HPDE6-E6E7 (cell line): ENCODE results near the gene SLC22A23.

Source experiments
- DNase-seq: peaks from one replicate; pipeline ENCODE4 v3.0.0; 2011; ENCODE audit warnings: missing footprints; ENCODE audit errors: extremely low spot score

The SLC22A23 gene

DNA sequence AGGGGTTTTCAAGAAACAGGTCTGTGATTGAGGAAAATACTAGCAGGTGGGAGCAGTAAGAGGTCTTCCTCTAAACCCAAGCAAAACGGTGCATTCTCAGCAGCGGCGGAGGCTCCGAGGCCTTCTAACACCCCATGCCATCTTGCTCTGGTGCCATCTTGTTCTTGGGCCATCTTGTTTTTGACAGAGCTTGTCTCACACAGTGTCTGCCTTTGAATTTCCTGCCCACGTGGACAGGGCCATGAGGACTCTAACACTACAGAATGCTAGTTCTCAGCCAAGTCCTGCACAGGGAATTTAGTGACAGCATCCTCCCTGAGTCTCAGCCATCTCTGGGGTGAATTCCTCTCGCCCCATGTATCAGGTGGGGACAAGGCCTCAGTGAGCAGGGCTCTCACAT is 121.7 kb downstream of the SLC22A23 start:
- no peak for DNase-seq

DNA sequence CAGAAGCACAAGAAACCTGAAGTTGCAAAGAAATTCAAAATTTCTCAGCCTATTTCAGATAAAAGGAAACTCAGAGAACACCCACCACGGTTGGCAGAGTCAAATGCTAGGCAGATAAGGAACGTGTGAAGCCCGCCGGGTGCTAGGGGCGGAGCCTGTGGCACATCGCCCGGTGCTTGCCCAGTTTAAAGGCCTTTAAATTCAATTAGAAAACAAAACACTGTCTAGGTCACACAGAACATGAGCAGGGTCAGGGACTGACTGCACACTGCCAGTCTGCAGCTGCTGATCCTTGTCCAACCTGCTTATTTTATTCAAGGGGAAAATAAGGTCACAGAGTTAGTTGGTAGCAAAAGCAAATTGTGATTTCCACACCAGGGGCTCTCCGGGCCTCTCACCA is 122.3 kb downstream of the SLC22A23 start:
- no peak for DNase-seq

DNA sequence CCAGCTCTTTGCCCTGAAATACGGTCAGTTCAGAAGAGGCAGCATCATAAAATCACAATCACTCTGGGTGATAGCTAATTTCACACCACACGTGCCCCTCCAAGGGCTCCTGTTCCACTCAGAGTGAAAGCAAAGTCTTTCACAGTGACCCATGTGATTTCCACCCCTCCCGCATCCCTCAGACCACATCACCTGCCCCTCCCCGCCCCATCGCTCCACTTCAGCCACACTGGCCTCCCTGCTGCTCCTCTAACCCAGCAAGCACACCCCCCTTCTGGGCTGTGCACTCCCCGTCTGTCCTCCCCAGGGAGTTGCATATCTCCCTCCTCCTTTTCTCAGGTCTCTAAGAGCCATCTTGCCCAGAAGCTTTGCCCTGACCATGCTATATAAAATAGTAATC is 123.6 kb downstream of the SLC22A23 start:
- no peak for DNase-seq

DNA sequence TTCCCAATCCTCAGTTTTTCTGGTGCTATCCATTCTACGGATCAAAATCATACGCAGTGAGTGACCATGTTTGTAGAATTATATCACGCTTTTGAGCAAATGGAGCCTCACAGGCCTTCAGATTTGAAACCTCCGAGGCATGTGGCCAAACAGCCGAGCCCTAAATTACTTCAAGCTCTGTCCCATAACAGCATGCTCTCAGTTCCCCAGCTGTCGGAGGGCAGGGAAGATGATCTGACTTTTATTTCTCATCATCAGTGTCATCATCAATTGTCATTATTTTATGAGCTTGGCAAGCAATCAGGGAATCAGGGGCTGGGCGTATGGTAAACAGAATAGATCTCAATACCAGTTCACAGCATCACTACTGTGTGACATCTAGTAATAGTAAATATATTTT is 124.9 kb downstream of the SLC22A23 start:
- DNase-seq: no peak

DNA sequence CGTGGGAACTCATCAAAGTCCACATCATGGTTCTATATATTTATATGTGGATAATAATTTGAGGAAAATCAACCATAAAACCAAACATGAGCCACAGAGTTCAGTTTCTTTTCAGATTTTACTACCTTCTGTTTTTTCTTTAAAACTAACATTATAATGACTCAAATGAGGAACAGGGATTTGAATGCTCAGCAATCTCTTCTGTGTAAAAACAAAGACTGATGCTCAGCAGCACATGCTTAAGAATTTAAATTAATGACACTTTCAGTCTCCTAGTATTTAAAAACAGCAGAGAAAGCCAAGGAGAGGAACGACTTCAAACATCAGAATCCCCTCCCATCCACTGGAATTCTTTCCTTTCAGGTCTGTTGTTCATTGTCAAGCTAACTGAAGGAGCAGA is 125.4 kb downstream of the SLC22A23 start:
- DNase-seq: no peak

DNA sequence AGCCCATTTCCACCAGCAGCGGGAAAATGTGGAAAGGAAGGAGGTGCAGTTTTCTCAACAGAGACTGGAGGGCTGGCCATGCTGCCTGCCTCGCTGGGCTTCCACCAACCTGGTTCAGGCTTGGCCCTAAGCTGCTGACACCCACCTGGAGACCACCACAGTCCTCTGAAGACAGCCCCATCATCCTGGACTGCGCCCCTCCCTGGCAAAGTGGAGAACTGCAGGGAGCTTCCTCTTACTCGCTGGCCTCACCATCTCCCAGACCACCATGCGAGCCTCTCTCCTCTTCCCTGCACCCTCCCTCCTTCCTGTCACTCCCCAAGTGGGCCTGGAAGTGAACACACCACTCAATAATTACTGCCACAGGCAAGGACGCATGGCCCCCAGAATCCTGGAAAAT is 126.7 kb downstream of the SLC22A23 start:
- no peak for DNase-seq

DNA sequence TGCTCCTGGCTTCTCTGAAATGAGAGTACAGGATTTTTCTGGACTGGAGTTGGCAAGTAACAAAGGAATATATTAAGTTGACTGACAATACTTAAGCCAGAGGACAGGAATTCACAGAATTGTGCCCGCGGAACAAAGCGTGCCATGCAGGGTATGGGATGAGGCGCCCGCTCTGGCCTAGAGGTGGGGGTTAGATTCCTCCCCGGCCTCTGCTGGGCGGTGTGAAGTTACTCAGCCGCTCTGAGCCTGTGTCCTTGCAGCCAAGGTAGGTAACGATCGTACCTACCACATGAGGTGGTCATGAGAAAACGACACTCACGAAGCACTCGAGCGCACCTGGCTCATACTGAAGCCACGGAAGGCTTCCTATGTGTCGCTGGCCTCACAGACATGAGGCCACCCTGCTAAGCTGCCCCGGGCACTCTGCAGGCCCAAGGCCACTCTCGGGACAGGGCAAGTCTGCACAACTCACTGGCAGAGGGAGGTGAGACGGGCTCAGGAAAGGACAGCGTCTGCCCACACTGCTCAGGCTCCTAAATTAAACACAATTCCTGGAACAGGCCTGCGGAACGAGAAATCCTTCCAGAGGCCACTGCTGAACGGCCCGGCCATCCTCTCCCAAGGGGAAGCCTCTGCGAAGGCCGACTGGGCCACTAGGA is 127.3 kb downstream of the SLC22A23 start:
- DNase-seq: no peak

DNA sequence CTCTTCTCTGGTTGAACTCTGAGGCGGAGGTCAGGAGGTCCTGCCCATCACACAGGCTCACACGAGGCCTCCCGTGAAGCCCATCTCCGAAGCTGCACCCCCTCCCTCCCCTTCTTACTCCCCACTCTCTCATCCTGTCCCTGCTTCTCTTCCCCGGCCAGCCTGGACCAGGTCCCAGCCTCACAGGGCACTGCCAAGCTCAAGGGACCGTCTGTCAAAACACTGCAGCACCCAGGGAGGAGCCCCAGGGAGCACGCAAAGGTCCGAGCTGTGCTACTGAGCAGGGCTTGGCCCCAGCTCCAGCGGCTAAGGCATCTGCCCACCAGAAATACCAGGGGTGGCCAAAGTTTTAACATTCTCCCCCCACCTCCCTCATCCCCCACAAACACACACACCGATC is 128.1 kb downstream of the SLC22A23 start:
- DNase-seq: no peak

DNA sequence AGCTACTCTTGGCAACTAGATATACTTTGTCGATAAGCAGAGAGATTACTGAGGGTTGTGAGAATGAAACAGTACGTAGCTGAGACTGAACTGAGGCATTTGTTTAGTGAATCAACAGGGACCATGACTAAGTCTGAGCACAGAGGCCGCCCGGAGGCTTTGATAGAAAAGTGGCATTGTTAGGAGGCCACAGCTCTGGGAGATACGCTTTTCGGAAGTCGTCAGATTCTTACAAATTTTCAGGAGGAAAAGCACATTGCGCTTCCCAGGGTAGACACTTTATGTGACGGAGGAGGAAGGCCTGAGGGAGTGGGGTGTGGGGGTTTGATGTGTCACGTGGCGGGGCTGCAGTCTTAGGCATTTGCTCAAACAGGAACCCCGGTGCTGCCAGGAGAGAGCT is 128.7 kb downstream of the SLC22A23 start:
- no peak for DNase-seq

DNA sequence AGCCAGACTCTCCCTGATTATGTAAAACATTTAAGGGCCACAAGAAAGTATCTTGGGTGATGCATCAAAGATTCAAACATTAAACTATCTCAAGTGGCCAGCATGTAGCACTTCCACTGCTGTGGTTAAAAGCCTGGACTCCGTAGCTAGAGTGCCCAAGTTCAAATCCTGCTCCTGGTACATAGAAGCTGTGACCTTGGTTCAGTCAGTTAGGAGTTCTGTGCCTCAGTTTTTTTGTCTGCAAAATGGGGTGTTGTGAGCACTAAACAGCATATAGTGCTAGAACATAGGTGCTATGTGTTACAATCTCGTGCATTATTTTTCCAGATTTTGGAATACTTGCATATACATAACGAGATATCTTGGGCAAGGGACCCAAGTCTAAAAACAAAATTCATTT is 129.4 kb downstream of the SLC22A23 start:
- no peak for DNase-seq

DNA sequence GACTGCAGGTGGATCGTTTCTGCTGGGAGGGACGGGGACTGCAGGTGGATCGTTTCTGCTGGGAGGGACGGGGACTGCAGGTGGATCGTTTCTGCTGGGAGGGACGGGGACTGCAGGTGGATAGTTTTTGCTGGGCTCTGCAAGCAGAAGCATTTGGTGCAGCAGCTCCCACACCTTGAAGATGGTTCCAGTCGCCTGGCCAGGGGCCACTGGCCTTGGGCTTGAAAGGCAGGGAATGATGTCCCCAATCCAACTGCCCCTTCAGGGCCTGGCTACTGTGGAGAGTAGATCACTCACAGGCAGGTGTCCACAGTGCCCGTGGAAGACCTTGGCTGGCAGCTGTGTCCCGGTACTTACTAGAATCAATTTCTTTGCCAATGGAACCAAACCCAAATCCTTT is 129.9 kb downstream of the SLC22A23 start:
- no peak for DNase-seq

DNA sequence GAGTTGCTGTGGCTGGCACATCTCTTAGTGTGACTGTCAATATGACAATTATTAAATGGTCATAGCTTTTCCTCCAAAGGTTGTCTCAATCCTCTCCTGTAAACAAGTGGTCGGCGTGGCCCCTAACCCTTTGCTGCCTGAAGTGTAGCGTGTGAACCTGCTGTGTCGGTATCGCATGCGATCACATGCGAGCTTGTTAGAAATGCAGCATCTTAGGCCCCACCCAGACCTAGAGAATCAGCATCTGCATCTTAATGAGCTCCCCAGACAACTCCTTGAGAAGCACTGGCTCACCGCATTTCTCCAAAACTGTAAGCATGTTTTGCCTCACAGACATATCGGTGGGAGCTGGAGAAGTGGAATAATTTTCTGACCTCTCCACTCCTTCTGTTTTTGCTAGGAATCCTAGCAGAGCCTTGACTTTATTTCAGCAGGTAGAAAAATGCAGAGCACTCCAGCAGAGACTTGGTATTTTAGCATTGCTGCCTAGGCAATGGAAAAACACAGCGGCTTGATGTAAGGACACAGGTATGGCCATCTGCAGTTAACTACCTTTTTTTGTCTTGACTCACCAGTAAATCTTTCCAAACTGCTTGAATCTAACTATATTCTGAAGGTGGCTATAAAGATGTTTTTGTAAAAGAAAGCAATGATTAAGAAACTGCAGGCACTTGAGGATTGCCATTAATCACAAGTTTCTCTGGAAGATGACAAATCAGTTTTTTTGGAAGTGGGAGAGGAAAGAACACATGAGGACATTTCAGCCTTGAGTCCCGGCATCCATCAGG is 130.5 kb downstream of the SLC22A23 start:
- no peak for DNase-seq

DNA sequence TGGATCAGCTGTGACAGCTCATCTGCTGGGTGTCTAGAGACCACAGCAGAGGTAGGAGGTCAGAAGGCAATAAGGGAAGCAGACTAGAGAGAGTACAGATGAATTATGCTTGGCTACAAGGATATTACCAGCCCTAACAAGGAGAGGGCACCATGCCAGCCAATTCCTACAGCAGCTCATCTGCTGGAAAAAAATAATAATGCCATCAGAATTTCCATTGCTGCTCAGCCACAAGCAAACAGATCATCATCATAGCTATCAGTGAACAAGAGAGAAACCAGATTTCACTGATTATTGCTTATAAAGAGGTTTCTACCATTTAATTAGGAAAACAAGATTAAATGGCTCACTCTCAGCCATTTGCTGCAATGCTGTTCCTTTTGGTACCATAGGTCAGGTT is 131.6 kb downstream of the SLC22A23 start:
- no peak for DNase-seq

DNA sequence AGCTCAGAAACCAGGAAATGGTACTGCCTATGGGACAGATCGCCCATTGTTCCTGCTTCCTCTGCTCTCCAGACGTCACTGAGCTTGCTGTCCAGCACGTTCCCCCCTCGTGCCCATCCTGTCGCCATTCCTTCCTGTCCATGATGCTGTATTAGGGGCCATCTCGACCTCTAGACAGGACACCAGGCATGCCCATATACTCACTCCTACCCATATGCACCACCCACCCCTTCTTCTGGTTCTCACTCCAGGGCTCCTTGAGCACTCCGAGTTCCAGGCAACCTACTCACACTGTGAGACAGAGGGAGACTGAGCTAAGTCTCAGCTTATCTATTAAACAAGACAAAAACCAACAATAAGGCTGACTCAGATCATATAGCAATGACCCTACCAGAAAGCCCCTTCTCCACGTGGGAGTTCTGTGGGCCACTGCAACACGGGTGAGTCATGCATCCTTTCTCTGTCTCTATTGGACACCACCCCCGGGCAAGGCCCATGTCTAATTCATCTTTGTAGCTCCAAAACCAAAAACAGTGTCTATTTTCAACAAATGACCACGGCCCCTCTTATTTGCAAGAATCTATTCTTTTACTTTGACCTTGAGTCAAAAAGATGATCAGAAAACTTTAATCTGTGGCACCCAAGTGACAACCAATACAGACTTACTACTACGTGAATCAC is 132.4 kb downstream of the SLC22A23 start:
- peak; percentile 55 for DNase-seq

DNA sequence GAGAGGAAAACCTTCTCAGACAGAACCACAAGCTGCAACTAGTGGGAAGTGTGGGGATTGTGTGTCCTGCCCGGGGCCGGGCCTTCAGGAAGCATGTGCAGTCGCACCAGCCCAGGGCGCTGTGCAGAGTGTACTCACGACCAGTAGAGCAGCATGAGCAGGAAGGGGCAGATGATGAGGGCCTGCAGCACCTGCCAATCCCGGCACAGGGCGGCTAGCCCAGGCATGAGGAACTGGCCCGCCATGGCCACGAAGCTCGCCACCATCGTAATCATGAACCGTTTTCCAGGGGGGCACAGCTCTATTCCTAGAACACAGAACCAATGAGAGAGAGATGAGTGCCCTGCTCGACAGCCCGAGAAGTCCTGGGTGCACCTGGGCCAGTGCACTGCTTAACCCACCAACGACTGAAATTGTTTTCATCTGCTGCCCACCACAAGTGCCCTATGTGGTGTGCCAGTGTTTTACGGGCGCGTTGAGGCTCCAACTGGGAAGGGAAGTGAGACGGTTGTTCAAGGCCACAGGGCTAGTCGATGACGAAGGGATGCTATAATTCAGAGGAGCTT is 133.1 kb downstream of the SLC22A23 start:
- DNase-seq: no peak

DNA sequence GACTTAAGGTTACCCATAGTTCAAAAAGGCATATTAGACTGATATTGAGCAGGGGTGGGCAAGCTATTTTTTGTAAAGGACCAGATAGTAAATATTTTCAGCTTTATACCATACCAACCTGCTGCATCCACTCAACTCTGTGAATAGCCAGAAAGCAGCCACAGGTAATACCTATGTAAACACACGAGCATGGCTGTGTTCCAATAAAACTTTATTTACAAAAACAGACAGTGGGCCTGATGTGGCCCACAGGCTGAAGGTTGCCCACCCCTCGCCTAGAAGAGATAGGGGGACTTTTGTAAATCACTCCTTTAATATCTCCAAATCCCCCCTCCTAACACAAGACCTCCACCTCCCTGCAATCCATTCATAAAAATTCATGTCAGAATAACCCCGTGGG is 133.7 kb downstream of the SLC22A23 start:
- DNase-seq: no peak

DNA sequence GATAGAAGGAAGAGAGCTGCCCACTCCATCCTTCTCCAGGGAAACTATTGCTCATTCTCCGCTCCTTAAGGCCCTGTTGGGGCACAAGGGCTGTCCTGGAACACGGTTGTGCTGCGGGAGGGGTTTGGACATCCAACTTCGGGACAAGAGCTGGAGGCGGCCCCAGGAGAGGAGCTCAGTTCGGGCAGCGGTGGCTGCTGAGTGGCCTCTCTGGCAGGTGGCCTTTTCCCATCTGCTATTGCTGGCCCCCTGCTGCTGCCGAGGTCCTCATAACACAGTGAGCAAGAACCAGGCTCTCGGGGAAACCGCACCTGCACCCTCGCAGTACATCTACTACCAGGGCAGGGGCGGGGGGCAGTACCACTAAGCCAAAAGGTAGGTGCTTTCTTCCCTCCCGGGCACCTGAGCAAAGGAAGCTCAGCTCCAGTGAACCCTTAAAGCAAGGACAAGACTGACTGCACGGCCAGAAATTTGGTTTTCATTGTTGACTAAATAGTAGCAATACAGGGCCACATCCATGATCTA is 134.4 kb downstream of the SLC22A23 start:
- no peak for DNase-seq

DNA sequence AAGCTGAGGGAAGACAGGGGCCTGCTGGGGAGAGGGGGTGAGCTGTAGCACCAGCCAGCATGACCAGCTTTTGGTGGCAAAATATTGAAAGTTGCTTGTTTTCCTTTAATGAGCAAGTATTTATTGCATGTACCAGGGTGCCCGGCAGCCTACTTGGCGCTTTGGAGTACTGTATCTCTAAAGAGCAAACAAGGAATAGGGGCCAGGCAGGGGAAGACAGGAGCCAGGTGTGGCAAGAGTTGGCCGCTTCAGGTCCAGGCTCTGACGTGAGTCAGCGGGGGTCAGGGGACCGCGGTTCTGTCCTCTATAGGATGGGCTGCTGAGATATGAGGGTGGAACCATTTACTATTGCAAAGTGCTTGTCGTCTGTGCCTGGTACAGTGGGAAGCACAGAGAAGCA is 135.0 kb downstream of the SLC22A23 start:
- DNase-seq: no peak

DNA sequence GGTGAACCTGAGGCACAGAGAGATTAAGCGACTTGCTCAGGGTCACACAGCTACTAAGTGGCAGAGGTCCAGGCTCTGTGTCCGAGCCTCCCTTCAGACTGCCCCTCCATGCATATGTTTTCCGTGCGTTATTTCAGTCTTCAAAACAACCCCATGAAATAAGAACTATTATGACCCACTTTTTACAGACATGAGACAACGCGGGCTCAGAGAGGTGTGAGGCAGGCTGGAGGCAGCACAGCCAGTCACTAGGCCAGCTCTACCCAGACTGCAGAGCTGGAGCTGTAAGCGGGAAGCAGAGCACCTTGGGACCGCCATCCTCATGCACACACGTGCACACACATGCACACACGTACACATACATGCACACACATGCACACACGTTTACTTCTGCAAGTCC is 135.8 kb downstream of the SLC22A23 start:
- no peak for DNase-seq

DNA sequence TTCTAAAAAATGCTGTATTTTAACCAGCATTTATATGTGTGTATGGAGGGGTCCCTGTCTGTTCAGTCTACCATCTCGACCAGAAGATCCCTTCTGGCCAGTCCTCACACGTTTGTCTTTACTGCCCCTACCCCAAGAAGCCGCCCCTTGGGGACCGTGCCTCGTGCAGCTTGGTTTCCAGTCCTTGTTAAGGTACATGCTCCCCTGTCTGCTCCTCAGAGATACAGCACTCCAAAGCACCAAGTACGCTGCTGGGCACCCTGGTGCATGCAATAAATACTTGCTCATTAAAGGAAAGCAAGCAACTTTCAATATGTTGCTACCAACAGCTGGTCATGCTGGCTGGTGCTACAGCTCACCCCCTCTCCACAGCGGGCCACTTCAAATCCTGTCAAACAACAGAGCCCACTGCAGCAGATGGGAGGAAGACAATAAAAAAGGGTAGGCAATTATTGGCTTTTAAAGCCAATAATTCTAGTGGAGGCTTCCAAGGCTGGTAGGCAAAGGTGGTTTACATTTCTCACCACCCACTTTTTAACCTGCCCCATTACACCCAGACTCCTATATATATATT is 136.5 kb downstream of the SLC22A23 start:
- no peak for DNase-seq

DNA sequence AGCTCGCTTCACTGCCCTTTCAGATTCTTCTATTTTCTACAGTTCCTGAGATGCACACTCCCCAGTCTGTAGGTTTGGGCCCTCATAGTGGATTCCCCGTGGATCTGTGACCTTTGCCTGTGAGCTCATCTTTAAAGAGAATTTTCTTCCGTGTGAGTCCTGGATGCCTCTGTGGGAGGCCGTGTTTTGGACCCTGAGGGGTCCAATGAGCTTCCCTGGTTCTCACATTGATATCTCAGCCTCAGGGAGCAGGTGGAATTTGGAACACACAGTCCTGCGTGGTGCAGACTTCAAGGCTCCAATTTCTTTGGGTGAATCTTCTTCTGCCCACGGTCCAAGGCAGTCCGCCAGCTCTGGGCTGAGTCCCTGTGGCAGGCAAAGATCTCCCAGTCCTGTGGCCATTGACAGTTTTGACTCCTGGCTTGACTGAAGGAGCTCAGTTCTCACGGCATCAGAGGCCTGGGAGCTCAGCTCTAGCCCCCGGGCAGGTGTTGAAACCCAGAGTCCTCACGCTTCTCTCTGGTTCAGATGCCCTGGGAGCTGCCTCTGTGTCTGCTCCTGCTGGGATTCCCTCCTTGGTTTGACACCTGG is 137.1 kb downstream of the SLC22A23 start:
- no peak for DNase-seq
